Measurements from ENCODE around the gene HNRNPK.

The HNRNPK gene

DNA sequence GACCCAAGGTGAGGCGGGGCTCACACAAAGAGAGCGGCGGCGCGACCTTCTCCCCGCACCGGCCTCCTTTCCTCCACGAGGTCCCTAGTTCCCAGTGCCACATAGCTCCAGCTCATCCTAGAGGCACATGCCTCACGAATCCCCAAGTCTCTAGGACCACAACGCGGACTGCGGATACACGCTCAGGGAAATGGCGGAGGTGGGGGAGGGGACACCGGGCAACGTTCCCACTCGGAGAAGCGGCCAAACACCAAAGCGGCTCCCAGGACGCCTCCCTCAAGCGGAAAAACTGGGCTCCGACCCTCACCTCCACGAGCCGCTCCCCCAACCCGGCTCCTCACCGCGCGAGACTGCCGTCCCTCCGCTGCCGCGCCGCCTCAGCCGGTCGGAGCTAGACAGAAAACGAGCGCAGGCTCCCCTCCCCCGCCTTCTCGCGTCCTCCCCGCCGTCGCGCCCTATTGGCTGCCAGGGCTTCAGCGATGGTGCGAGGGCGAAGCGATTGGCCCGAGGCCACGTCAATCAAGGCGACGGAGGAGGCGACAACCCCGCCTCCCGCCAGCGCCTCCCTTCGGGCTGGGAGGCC lies at the start of gene HNRNPK:
Gene HNRNPK, minus strand, starts transcription at position 404 of the 583 bp plus-strand sequence. CDS start 1,963 bp downstream, outside the sequence.
- peaks cover 47% of the 10 kb centered on the region for H3K36me3 Mint-ChIP-seq (ENCODE audit: low read depth)
- H3K27ac Mint-ChIP-seq = peak within 1 kb of the TSS; percentile 100
- H3K27me3 Mint-ChIP-seq (ENCODE audit: low read depth) = no peaks in the 10 kb centered on the region
- H3K9me3 Mint-ChIP-seq = no peaks in the 10 kb centered on the region
- H3K4me1 Mint-ChIP-seq (ENCODE audit: low read depth) = peaks cover 41% of the 10 kb centered on the region
- H3K4me3 Mint-ChIP-seq = peak within 1 kb of the TSS; percentile 96

DNA sequence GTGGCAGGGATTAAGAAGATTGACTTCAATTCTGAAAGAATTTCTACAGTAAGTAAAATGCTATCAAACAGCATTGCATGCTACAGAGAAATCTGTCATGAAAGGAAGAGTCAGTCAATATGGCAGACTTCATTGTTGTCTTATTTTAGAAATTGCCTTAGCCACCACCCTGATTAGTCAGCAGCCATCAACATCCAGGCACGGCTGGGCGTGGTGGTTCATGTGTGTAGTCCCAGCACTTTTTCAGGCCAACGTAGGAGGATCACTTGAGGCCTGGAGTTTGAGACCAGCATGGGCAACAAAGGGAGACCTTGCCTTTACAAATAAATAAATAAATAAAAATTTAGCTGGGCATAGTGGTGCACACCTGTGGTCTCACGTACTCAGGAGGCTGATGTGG lies 47.2 kb upstream of the HNRNPK start:
- Mint-ChIP-seq H3K36me3 (ENCODE audit: low read depth) (no peaks in the 10 kb centered on the region), H3K27me3 (ENCODE audit: low read depth) (peaks cover 14% of the 10 kb centered on the region), H3K27ac (no peak overlapping the region), H3K4me3 (no peak overlapping the region), H3K4me1 (ENCODE audit: low read depth) (no peaks in the 10 kb centered on the region), H3K9me3 (no peaks in the 10 kb centered on the region)

DNA sequence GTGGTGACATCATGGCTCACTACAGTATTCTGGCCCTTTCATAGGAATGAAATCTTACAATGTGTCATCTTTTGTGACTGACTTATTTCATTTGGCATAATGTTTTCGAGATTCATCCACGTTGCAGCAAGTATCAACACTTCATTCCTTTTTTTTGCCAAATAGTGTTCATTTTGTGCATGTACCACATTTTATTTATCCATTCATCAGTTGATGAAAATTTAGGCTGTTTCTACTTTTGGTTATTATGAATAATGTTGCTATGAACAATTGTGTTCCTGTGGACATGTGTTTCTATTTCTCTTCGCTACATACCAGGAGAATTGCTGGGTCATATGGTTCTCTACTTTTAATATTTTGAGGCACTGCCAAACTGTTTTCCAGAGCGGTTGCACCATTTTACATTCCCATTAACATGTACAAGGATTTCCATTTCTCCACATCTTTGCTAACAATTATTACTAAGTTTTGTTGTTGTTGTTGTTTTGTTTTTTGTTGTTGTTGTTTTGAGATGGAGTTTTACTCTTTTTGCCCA lies 44.1 kb upstream of the HNRNPK start:
- peaks cover 7% of the 10 kb centered on the region for H3K27me3 Mint-ChIP-seq (ENCODE audit: low read depth)
- no peaks in the 10 kb centered on the region for H3K36me3 Mint-ChIP-seq (ENCODE audit: low read depth)
- no peak overlapping the region for H3K4me3 Mint-ChIP-seq
- no peaks in the 10 kb centered on the region for H3K9me3 Mint-ChIP-seq
- H3K27ac Mint-ChIP-seq = no peak overlapping the region
- no peaks in the 10 kb centered on the region for H3K4me1 Mint-ChIP-seq (ENCODE audit: low read depth)

GRCh38 chr9:84007662-84008061 lies 27.6 kb upstream of the HNRNPK start:
- H3K4me3 Mint-ChIP-seq = no peak overlapping the region
- no peak overlapping the region for H3K27ac Mint-ChIP-seq
- peaks cover 12% of the 10 kb centered on the region for H3K36me3 Mint-ChIP-seq (ENCODE audit: low read depth)
- peaks cover 5% of the 10 kb centered on the region for H3K27me3 Mint-ChIP-seq (ENCODE audit: low read depth)
- H3K4me1 Mint-ChIP-seq (ENCODE audit: low read depth) = no peaks in the 10 kb centered on the region
- H3K9me3 Mint-ChIP-seq = no peaks in the 10 kb centered on the region

DNA sequence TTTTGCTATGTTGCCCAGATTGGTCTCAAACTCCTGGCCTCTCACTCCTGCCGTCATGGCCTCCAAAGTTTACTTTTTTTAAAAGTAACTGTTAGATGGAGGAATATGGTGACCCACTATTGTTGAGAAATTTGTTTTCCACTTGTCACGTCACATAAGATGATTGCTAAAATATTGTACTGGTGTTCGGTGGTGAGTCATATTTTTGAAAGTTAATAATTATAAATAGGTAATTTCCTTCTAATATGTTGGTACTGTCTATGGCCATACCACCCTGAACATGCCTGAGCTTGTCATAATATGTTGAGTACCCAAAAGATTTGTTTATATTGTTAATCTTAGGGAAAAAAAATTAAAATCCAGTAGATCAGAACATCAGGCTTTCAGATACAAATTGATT lies 23.2 kb upstream of the HNRNPK start:
- Mint-ChIP-seq H3K4me1 (ENCODE audit: low read depth) (peaks cover 18% of the 10 kb centered on the region), H3K27ac (no peak overlapping the region), H3K36me3 (ENCODE audit: low read depth) (peaks cover 29% of the 10 kb centered on the region), H3K4me3 (no peak overlapping the region), H3K9me3 (no peaks in the 10 kb centered on the region), H3K27me3 (ENCODE audit: low read depth) (no peaks in the 10 kb centered on the region)

DNA sequence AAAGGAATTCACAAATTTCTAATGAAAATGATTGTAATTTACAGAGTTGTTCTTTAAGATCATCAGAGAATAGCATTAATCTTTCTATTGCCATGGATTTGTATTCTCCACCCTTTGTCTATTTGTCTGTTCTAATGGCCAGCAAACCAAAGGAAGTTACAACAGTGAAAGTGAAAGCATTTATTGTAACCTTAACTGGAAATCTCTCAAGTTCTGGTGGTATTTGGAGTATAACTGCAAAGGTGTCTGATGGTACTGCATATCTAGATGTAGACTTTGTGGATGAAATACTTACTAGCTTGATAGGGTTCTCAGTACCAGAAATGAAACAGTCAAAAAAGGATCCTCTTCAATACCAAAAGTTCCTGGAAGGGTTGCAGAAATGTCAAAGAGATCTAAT lies 22.3 kb upstream of the HNRNPK start:
- Mint-ChIP-seq H3K4me3 (no peak overlapping the region), H3K9me3 (no peaks in the 10 kb centered on the region), H3K27ac (no peak overlapping the region), H3K4me1 (ENCODE audit: low read depth) (peaks cover 19% of the 10 kb centered on the region), H3K36me3 (ENCODE audit: low read depth) (peaks cover 29% of the 10 kb centered on the region), H3K27me3 (ENCODE audit: low read depth) (no peaks in the 10 kb centered on the region)

- no peaks in the 10 kb centered on the region for H3K27me3 Mint-ChIP-seq (ENCODE audit: low read depth)
- no peaks in the 10 kb centered on the region for H3K9me3 Mint-ChIP-seq
- peaks cover 29% of the 10 kb centered on the region for H3K36me3 Mint-ChIP-seq (ENCODE audit: low read depth)
- H3K4me1 Mint-ChIP-seq (ENCODE audit: low read depth) = peaks cover 22% of the 10 kb centered on the region
- no peak overlapping the region for H3K4me3 Mint-ChIP-seq
- H3K27ac Mint-ChIP-seq = no peak overlapping the region
These were observed 21.6 kb upstream of the HNRNPK start for GRCh38 chr9:84001621-84002020.

DNA sequence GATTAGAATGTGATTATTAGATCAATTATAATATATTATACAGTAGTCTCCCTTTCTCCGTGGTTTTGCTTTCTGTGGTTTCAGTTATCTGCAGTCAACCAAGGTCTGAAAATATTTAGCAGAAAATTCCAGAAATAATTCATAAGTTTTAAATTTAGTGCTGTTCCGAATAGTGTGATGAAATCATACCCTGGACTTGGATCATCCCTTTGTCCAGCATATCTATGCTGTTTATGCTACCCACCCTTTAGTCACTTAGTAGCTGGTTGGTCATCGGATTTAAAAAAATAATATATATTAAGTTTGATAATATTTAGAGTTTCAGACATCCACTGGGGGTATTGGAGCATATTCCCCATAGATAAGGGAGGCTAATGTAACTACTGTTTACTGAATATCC lies 20.2 kb upstream of the HNRNPK start:
- Mint-ChIP-seq H3K4me1 (ENCODE audit: low read depth) (peaks cover 28% of the 10 kb centered on the region), H3K4me3 (no peak overlapping the region), H3K9me3 (no peaks in the 10 kb centered on the region), H3K27ac (no peak overlapping the region), H3K36me3 (ENCODE audit: low read depth) (peaks cover 28% of the 10 kb centered on the region), H3K27me3 (ENCODE audit: low read depth) (no peaks in the 10 kb centered on the region)

DNA sequence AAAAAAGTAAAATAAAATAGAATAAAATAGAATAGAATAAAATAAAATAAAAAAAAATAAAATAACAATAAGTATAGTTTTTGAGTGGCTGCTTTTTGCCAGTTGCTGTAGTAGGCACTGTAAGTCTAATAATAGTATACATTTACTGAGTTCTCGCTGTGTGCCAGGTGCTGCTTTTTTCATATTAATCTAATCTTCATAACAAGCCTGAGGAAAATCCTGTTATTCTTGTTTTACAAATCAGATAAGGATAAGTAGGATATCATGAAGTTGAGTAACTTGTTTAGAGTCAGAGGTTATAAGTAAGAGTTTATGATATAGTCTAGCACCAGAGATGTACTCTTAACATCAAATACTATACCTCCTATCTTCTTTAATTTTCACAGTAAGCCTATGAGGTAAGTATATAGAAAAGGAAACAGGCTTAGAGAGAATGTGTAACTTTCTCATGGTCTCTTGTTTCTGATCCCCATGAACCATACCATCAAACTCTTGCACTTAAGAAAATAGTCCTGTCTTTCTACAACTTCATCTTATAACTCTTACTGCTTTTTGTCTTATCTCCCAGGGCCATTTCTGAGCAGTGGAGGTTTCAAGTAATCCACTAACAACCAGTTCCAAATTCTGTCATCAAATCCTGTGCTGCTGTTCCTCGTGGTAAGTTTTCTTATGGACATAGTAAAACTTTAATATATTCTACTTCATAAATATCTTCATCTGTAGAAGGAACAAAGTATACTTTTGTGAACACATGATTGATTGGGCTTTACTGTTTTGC lies 19.3 kb upstream of the HNRNPK start:
- H3K36me3 Mint-ChIP-seq (ENCODE audit: low read depth) = peaks cover 21% of the 10 kb centered on the region
- no peaks in the 10 kb centered on the region for H3K27me3 Mint-ChIP-seq (ENCODE audit: low read depth)
- H3K4me3 Mint-ChIP-seq = no peak overlapping the region
- H3K4me1 Mint-ChIP-seq (ENCODE audit: low read depth) = peaks cover 28% of the 10 kb centered on the region
- H3K27ac Mint-ChIP-seq = no peak overlapping the region
- no peaks in the 10 kb centered on the region for H3K9me3 Mint-ChIP-seq

- Mint-ChIP-seq H3K4me3 (no peak overlapping the region), H3K27ac (no peak overlapping the region), H3K9me3 (no peaks in the 10 kb centered on the region), H3K27me3 (ENCODE audit: low read depth) (no peaks in the 10 kb centered on the region), H3K4me1 (ENCODE audit: low read depth) (peaks cover 23% of the 10 kb centered on the region), H3K36me3 (ENCODE audit: low read depth) (peaks cover 11% of the 10 kb centered on the region)
These were observed 16.1 kb upstream of the HNRNPK start for GRCh38 chr9:83996126-83996525.

DNA sequence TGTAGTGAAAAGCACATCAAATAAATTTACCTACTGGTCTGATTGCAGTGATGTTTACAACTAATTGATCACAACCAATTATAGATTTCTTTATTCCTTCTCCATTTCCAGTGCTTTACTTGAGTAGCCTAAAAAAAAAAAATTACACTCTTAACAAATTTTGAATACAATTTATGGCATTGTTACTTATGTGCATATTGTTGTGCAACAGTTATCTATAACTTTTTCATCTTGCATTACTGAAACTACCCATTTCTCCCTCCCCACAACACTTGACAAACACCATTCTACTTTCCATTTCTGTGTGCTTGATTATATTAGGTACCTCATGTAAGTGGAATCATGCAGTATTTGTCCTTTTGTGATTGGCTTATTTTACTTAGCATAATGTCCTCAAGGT lies 12.9 kb upstream of the HNRNPK start:
- Mint-ChIP-seq H3K9me3 (no peaks in the 10 kb centered on the region), H3K4me3 (no peak overlapping the region), H3K4me1 (ENCODE audit: low read depth) (peaks cover 18% of the 10 kb centered on the region), H3K27me3 (ENCODE audit: low read depth) (no peaks in the 10 kb centered on the region), H3K36me3 (ENCODE audit: low read depth) (peaks cover 25% of the 10 kb centered on the region), H3K27ac (no peak overlapping the region)

DNA sequence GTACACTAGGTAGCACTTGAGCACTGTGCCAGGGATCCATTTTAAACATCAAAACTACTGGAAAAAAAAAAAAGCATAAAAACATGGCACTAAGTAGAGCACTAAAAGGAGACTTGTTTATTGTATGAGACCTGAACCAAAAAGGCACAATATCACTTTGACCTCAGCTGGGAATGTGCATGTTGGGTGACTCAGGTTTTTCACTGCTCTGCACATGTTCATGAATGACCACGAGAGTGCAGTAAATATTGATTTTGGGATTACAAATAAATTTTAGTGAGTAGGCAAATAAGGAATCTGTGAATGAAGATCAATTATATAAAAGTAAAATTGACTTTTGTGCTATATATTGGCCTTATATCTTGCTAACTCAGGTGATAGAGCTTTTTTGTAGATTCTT lies 12.4 kb upstream of the HNRNPK start:
- Mint-ChIP-seq H3K4me1 (ENCODE audit: low read depth) (peaks cover 18% of the 10 kb centered on the region), H3K36me3 (ENCODE audit: low read depth) (peaks cover 26% of the 10 kb centered on the region), H3K9me3 (no peaks in the 10 kb centered on the region), H3K27me3 (ENCODE audit: low read depth) (no peaks in the 10 kb centered on the region), H3K27ac (no peak overlapping the region), H3K4me3 (no peak overlapping the region)

DNA sequence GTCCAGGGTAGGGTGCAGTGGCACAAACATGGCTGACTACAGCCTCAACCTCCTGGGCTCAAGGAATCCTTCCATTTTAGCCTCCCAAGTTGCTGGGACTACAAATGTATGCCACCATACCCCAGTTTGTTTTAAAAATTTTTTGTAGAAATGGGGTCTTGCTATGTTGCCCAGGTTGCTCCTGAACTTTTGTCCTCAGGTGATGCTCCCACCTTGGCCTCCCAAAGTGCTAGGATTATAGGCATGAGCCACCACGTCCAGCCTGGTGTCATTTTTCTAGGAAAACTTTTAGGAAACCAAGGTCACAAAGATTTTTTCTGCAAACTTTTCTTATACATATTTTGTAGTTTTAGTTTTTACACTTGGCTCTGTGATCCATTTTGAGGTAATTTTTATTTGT lies 11.3 kb upstream of the HNRNPK start:
- Mint-ChIP-seq H3K27ac (no peak overlapping the region), H3K27me3 (ENCODE audit: low read depth) (no peaks in the 10 kb centered on the region), H3K4me3 (no peak overlapping the region), H3K9me3 (no peaks in the 10 kb centered on the region), H3K4me1 (ENCODE audit: low read depth) (peaks cover 20% of the 10 kb centered on the region), H3K36me3 (ENCODE audit: low read depth) (peaks cover 31% of the 10 kb centered on the region)

- Mint-ChIP-seq H3K27ac (no peak overlapping the region), H3K4me1 (ENCODE audit: low read depth) (peaks cover 24% of the 10 kb centered on the region), H3K27me3 (ENCODE audit: low read depth) (no peaks in the 10 kb centered on the region)
These were observed 8.4 kb upstream of the HNRNPK start for GRCh38 chr9:83988411-83988810.

DNA sequence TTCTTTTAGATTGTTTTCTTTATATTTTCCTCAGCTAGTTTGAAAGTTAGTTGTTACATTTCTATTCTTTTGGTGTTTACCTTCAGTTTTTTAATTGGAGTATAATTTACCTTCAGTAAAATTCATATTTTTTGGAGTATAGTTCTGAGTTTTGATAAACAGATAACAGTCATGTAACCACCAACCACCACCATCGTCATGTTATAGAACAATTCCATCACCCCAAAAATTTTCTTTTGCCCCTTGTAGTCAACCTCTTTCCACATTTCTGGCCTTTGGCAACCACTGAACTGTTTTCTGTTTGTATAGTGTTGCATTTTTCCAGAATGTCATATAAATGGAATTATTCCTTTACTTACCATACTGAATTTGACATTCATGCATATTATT lies 7.4 kb upstream of the HNRNPK start:
- Mint-ChIP-seq H3K9me3 (no peaks in the 10 kb centered on the region), H3K4me1 (ENCODE audit: low read depth) (peaks cover 29% of the 10 kb centered on the region), H3K36me3 (ENCODE audit: low read depth) (peaks cover 31% of the 10 kb centered on the region), H3K27ac (no peak overlapping the region), H3K27me3 (ENCODE audit: low read depth) (no peaks in the 10 kb centered on the region), H3K4me3 (no peak overlapping the region)

More at GRCh38 chr9:83988411-83988810, 8.4 kb upstream of the HNRNPK start:
- Mint-ChIP-seq H3K36me3 (ENCODE audit: low read depth) (peaks cover 28% of the 10 kb centered on the region), H3K4me3 (no peak overlapping the region), H3K9me3 (no peaks in the 10 kb centered on the region)

Data from T-helper 1 cell treated with Interleukin-12 subunit alpha and Interleukin-12 subunit beta and Interleukin-4 antibody, amounts not matched to agents 30 μg/mL and 1 μg/mL, for 36 hours (primary cell).